GM18502 (cell line): Measurements from ENCODE around the gene IFNL1.
A peak's percentile ranks its signal among the peaks of the same experiment; 100 is the strongest.
"Not testable (repeated sequence)": the region's sequence is repeated elsewhere in the genome, so short reads cannot be mapped to it uniquely, and the experiment has no call there.

Experiments
- ATAC-seq: cut with Tn5 transposase; IDR thresholded peaks from one replicate; pipeline ENCODE4 v1.9.1; 2021; ENCODE audit warnings: mild to moderate bottlenecking; ENCODE audit not compliant: unreplicated experiment, poor library complexity

Gene IFNL1

GRCh38 chr19:39327363-39328045 lies 31.3 kb downstream of the IFNL1 start:
- no peak for ATAC-seq

DNA sequence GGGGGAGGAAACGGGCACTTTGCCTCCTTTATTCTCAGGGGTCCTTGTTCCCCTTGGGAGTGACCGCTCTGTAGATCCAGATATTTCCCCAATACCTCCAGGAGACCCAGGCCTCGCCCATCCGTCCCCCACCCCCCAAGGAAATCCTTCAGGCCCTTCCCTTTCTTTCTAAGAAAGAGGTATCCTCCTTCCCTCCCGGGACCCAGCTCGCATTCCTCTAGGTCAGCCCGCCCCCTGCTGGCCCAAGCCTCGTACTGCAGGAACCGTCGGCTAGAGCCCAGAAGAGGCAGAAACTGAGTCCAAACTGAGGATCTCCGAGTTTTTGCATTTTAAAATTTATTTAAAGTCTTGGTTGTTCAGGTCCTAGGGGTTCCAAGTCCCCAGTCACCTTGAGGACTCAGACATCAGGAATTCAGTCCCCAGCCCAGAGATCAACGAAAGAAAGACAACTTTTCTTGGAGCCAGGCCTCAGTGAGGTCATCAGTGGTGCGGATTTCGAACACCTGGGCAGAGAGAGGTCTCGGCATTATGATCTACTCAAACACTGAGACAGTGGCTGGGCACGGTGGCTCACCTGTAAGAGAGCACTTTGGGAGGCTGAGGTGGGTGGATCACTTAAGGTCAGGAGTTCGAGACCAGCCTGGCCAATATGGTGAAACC lies 32.0 kb downstream of the IFNL1 start:
- no peak for ATAC-seq

DNA sequence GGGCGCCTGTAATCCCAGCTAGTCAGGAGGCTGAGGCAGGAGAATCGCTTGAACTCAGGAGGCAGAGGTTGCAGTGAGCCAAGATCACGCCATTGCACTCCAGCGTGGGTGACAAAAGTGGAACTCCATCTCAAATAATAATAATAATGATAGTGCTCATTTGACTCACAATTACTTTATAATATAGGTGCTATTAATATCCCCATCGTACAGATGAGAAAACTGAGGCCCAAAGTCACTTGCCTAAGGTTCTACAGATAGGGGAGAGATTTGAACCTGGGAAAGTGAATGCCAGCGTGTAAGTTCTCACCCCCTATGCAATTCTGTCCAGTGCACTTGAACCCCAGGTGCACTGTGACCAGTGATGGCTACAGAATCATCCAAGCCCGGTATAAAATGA lies 33.7 kb downstream of the IFNL1 start:
- no peak for ATAC-seq

GRCh38 chr19:39332293-39332692 lies 36.1 kb downstream of the IFNL1 start:
- ATAC-seq, result no peak

GRCh38 chr19:39332738-39333137 lies 36.5 kb downstream of the IFNL1 start:
- not testable (repeated sequence) for ATAC-seq

GRCh38 chr19:39333507-39333906 lies 37.3 kb downstream of the IFNL1 start:
- no peak for ATAC-seq

GRCh38 chr19:39334444-39334976 lies 38.3 kb downstream of the IFNL1 start:
- ATAC-seq, result no peak

GRCh38 chr19:39335168-39335548 lies 39.0 kb downstream of the IFNL1 start:
- peak; percentile 7 for ATAC-seq

- no peak for ATAC-seq
These were observed 40.3 kb downstream of the IFNL1 start for GRCh38 chr19:39336483-39336882.

GRCh38 chr19:39339674-39340073 lies 43.5 kb downstream of the IFNL1 start:
- no peak for ATAC-seq

DNA sequence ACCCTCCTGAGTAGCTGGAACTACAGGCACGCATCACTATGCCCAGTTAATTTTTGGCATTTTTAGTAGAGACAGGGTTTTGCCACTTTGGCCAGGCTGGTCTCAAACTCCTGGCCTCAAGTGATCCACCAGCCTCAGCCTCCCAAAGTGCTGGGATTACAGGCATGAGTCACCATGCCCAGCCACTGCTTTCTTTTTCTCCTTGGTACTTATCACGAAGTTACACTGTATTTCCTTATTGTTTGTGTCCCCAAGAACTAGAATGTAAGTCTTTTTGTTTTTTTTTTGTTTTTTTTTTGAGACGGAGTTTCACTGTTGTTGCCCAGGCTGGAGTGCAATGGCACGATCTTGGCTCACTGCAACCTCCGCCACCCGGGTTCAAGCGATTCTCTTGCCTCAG lies 43.9 kb downstream of the IFNL1 start:
- not testable (repeated sequence) for ATAC-seq

DNA sequence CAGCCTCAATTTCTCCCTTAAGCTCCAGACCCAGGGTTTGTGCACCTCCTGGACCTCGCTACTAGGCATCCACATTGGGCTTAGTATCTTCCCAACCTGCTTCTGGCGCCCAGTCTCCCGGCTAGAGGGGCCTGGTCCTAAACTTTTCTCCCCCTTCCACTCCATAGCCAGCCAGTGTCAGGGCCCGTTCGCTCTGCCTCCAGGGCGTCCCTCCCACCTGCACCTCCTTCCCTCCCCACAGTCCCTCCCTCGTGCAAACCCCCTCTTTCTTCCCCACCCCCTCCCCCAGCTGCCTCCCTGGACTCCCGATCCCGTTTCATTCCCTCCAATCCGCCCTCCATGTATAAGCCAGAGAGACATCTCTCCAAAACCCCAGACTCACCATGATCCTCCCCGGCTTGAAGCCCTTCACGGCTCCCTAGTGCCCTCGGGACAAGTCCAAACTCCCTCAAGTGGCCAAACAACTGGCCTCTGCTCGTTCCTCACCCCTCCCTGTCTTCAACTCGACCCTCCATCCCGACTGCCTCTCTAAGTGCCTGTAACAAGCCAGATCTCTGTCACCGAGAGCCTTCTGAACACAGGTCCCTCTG lies 45.0 kb downstream of the IFNL1 start:
- peak; percentile 0 for ATAC-seq

DNA sequence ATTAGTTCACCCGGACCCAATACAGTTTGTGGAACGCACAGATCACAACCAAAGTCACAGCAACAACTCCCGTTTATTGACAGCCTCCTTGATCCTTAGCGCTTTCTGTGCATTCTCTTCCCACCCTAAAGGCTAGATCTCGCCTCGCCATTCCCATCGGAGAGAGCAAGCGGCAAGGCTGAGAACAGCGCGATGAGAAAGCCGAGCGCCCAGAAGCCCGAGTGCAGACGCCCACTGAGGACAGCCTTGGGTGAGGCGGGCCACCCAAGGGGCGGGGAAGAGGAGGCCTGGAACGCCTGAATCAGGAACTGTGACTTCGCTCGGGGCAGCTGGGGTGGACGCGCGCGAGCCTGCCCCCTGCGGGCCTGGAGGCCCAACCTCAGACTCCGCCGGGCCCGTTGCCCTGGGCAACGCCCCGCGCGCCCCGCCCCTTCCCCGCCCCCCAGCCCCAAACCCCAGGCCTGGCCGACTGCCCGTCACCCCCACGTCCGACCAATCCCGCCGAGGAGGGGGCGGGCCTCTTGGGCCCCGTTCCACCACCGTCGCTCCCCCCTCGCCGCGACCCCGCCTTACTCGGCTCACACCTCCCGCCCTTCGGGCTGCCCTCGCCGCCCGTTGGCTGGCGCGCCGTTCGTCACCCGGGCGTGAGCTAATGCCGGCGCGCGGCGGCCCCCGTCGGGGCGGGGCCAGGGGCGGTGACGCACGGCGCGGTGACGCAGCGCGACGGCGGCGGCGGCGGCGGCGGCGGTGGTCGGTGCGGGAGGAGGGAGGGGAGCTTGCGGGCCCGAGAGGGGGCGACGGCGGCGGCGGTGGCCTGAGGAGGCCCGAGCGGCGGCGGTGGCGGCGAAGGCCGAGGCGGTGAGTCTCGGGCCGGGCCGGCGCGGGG lies 45.8 kb downstream of the IFNL1 start, which contains the start of gene SAMD4B:
Gene SAMD4B (plus strand): TSS at position 703 of the 886 bp plus-strand sequence. CDS start 14,473 bp downstream, outside the sequence.
- ATAC-seq, result peak; percentile 86

DNA sequence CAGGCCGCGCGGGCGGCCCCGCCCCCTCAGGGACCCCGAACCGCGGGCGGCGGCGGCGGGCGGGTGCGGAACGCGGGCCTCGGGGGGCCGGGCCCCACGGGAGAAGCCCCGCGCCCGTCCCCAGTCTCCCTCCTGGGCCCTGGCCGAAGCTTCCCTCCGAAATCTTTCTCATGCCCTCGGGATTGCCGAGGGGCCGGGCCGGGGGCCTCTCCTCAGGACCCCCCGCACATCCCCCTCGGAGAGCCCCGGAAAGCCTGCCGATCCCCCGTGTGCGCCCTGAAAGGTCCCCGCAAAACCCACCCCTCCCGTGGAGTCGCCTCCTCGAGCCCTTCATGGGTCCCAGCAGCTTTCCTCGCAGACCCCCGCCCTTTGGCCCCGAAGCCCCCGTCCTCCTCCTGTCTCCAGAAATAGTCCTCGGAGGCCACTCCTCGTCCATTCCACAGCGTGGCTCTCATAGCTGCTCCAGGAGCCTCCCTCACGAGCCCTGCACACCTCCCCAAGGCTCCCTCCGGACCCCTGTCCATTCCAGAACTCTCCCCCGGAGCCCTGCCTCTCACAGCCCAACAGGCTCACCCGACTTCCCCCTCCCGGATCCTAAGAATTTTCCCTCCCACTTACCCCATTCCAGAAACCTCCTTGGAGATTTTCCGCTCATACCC lies 46.6 kb downstream of the IFNL1 start:
- peak; percentile 1 for ATAC-seq

DNA sequence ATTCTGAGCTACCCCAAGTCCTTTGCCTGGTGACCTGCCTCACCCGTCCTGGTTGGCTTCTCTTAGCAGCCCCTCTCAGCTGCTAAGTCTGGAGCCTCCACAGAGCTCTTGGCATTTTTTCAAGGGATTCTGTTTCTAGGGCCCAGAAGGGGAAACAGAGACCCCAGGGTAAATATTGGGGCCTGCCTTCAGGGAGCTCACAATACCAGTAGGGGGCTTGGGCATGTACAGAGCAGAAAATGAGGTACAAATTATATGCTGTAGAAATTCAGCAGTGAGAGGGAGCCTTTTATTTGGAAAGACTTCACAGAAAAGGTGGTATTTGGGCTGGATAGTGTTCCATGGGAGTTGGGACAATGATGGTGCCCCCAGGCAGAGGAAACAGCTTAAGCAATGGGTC lies 49.7 kb downstream of the IFNL1 start:
- no peak for ATAC-seq

- ATAC-seq, result no peak
These were observed 51.3 kb downstream of the IFNL1 start for GRCh38 chr19:39347332-39348164.
